SKM-1 treated with dmso at 0.1 percent for 144 hours (cell line): ENCODE data around the gene DRC3.
"Not testable (repeated sequence)": the region's sequence is repeated elsewhere in the genome, so short reads cannot be mapped to it uniquely, and the experiment has no call there.

Source experiments
- DNase-seq: peaks from one replicate; lab custom pipeline; 2025; ENCODE audit not compliant: unreplicated experiment; lab: John Stamatoyannopoulos, UW

DRC3 gene, protein sequence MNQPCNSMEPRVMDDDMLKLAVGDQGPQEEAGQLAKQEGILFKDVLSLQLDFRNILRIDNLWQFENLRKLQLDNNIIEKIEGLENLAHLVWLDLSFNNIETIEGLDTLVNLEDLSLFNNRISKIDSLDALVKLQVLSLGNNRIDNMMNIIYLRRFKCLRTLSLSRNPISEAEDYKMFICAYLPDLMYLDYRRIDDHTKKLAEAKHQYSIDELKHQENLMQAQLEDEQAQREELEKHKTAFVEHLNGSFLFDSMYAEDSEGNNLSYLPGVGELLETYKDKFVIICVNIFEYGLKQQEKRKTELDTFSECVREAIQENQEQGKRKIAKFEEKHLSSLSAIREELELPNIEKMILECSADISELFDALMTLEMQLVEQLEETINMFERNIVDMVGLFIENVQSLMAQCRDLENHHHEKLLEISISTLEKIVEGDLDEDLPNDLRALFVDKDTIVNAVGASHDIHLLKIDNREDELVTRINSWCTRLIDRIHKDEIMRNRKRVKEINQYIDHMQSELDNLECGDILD

DNA sequence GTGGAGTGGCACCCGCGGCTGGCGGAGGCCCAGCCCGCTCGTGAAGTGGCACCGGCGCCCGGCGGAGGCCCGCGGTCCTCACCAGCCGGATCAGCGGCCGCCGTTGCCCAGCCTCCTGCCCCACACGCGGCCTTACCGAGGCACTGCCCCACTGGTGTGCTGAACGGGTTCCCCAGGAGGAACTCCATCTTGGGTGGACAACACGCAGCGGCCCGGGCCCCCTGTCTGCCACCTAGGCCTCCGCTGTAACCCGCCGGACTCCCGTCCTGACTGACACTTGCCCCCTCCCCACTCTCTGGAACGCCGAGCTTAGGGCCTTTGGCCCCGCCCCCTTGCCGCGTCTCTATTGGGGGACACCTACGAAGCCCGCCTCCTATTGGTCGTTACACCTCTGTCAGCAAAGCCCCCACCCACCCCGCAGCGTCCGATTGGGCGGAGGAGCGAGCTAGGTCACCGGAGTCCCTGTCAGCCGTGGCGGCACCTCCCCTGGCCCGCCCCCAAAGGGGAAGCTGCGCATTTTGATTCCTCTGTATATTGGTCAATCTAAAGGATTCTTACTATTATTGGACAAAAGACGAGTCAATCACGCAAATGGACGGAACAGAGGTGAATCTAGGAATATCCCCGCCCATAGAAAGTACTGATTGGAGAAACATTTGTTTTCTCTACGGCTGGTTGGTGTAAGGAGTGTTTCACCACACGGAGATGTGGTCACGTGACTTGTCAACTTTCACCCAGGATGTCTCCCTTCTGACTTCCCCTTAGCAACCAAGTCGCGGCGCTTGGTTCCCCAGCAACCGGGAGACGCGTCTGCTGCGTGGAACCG lies at the start of gene DRC3, which contains the start of gene TOM1L2:
Gene DRC3, plus strand, starts transcription at position 737 of the 826 bp plus-strand sequence. CDS start 4,737 bp downstream, outside the sequence.
Gene TOM1L2, minus strand, starts transcription at position 275 of the 826 bp plus-strand sequence. Its CDS starts 87 bp downstream, at position 188.
- peak; percentile 100 for DNase-seq

DNA sequence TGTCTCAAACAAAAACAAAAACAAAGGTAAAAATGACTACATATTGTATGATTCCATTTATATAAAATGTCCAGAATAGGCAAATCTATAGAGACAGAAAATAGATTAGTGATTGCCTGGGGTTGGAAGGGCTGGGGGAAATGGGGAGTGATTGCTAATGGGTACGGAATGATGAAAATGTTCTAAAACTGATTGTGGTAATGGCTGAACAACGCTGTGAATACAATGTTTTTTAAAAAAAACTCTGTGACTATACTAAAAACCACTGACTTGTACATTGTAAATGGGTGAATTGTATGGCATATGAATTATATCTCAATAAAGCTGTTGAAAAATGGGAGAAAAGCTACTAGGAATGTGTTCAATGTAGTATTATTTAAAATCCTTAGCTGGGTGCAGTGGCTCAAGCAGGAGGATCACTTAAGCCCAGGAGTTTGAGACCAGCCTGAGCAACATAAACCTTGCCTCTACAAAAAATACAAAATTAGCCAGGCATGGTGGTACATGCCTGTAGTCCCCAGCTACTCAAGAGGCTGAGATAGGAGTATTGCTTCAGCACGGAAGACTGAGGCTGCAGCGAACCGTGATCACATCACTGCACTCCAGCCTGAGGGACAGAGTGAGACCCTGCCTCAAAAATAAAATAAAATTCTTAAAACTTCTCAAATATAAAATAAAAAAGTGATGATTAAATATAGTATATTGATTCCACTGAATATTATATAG lies 48.4 kb upstream of the DRC3 start:
- DNase-seq, result no peak

DNA sequence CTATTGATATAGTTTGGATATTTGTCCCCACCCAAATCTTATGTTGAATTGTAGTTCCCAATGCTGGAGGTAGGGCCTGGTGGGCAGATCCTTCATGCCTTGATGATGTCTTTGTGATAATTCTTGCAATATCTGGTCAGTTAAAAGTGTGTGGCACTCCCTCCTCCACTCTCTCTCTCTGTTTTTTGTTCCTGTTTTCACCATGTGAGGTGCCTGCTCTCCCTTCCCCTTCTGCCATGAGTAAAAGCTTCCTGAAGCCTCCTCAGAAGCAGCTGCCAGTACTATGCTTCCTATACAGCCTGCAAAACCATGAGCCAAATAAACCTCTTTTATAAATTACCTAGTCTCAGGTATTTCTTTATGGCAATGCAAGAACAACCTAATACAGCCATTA lies 47.8 kb upstream of the DRC3 start:
- DNase-seq, result peak; percentile 59

DNA sequence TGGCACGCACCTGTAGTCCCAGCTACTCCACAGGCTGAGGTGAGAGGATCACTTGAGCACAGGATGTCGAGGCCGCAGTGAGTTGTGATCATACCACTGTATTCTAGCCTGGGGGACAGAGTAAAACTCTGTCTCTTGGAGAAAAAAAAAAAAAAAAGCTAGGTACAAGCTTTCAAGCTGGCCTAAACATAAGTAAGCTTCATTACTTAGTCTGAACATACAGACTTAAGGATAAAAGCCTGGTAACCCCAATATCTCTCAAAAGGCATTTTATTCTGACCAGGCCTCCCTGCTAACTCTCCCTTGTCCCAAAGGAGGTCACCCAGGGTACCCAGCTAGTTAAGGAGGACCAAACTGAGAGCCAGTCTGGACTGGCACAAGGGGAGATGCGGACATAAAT lies 46.6 kb upstream of the DRC3 start:
- DNase-seq, result no peak

DNA sequence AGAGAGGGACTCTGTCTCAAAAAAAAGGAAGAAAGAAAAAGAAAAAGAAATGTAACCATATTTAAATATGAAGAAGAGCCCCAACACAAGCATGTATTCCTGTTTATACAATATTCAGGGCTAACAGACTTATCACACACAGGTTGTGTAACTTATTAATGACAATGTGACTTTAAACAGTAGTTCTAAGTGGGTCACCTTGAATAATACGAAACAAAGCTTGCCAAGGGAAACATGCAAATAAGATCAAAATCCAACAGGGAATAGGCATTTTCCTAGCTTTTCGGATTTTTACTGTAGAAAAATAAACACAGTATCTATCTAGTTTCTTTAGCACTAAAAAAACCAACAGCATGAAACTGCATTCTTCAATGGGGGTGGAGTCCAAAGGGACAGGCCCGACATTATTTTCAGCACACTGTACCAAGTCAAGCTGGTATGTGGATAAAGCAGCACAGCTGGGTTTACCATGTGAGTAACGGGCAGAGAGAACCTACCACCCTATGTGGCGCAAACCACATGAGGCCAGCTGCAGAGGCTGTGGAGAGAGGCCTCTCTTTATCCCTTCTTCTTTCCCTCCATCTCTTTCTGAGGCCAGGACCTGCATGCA lies 45.7 kb upstream of the DRC3 start:
- DNase-seq, result no peak

DNA sequence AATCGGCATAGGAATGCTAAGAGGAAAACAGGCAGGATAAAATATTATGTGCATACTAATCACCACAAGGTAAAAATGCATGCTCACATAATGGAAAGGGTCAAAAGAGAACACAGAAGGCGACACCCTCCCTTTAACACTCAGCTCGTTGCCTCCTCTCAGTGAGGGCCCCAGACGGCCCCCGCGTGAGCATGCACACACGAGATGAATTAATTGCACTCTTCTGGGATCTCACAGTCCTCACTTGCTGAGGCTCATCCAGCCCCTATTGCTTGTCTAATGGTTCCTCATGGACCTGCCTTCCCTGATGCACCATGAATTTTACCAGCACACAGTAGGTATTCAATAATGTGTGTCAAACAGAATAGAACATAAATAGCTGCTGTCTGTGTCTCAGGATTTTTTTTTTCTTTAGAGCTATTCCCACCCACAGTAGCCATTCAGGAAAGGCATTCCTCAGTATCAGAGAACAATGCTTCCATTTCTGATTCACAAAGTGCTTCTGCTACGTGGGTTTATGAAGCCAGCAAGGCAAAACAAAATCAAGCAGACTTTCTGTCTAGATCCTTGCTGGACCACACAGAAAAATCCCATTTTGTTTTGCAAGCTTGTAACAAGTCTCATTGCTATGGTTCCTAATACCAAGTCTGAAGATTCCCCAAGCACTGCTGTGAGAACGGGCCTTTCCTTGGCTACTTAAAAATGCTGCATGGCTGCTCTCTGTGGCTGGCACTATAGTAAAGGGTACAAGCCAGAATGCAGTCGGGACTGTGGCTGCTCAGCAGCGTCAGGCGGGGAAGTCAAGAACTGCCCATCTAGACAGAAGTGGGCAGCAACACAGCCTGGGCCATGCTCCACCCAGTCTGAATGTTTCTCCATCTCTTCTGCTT lies 44.0 kb upstream of the DRC3 start:
- no peak for DNase-seq

DNA sequence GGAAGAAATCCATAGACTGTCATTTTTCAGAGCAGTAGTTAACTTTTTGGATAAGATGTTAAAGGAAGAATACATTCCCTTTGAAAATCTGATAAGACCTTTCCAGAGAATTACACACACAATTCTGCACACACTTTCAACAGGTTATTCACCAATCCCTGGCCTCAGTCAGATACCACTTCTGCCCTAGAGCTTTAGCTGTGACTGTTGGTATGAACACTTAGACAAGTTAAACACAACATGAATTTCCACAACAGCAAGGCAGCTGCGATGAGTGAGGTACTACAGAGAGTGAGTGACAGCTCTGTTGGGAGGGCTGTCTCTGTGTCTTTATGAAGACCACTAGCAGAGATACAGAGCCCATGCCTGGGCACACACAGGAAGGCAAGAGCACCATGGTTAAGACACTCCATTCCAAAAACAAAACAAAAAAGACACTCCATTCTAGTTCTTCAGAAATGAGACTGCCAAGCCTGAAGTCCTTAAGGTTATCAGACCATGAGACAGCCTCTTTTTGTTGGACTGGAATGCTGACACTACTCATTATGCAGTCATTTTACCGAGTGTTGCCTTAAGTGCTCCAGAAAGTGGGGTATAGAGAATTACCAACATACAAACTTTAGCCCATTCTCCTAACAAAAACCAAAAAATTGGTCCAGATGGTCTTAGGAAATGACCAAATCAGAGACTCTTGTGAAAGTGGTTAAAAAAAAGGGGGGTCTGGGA lies 42.8 kb upstream of the DRC3 start:
- DNase-seq, result no peak

DNA sequence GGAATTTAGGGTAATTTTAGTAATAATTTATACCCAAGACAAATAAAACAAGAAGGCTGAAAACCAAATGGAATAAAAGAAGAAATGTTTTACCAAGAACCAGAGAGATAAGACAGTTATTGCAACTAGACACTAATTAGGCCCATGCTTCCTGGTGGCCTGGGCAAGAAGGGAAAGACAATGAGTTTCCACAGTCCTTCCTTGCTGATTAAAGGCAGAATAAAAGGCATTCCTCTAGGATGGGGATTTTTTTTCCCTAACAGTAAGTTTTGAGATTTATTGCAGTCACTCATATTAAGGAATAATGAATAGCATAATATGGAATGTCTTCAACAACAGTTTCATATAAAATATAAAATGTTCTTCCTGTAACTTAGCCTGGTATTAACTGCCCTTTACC lies 42.0 kb upstream of the DRC3 start:
- DNase-seq, result no peak

DNA sequence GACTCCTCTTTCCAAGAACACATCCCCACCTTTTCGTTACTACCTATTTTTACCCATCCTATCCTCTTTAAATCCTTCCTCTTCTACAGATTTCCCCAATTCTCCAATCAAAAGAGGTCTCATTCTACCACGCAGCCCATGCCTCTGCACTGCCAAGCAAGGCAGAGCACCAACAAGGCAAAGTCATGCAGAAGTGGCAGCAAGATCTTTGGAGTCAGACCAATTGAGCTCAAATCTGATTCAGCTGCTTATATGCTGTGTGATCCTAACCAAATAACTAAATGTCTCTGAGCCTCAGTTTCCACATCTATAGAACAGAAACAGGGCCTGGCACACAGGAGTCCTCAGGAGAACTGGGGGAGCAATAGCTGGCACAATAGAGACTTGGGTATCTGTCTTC lies 41.5 kb upstream of the DRC3 start:
- no peak for DNase-seq

DNA sequence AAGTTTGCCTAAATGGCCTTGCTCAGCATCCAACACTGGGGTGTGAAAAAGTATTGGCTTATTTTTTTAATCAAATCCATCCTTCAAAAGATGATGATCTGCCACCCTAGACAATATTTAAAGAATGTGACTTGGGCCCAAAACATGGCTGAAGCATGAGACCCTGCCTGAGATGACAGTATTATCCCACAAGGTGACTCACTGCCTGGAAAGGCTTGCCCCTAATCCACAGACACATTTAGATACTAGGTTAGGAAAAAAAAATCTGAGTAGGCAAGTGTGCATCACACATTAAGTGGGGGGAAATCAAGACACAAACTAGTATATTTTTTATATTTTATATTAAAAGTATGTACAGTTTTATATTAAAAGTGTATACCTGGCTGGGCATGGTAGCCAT lies 38.9 kb upstream of the DRC3 start:
- no peak for DNase-seq

DNA sequence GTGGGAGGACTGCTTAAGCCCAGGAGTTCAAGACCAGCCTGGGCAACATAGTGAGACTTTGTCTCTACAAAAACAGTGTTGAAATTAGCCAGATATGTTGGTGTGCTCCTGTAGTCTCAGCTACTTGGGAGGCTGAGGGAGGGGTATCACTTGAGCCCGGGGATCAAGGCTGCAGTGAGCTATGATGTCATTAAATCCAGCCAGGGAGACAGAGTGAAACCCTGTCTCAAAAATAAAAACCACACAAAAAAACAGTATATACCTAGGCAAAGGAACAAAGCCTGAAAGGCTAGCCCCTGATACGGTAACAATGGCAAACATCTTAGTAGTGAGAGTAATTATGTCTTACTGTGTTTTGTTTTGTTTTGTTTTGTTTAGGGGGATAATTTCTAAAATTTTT lies 38.4 kb upstream of the DRC3 start:
- no peak for DNase-seq

DNA sequence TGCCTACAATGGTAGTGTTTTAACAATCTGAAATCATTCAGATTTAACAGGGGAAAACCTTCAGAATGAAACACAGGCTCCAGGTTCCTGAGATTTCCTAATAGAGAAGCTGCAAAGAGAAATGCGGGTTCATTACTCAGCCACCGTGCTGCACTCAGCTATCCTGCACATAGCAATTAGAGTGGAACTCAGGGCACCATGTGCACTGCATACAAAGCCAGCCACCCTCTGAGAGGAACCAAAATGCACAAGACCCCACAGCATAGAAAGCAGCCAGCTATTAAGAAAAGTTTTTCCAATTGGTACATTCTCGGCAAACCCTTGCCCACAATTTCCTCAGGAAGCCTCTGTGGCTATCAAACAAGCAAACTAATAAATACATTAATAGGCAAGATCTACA lies 37.9 kb upstream of the DRC3 start:
- DNase-seq, result no peak

DNA sequence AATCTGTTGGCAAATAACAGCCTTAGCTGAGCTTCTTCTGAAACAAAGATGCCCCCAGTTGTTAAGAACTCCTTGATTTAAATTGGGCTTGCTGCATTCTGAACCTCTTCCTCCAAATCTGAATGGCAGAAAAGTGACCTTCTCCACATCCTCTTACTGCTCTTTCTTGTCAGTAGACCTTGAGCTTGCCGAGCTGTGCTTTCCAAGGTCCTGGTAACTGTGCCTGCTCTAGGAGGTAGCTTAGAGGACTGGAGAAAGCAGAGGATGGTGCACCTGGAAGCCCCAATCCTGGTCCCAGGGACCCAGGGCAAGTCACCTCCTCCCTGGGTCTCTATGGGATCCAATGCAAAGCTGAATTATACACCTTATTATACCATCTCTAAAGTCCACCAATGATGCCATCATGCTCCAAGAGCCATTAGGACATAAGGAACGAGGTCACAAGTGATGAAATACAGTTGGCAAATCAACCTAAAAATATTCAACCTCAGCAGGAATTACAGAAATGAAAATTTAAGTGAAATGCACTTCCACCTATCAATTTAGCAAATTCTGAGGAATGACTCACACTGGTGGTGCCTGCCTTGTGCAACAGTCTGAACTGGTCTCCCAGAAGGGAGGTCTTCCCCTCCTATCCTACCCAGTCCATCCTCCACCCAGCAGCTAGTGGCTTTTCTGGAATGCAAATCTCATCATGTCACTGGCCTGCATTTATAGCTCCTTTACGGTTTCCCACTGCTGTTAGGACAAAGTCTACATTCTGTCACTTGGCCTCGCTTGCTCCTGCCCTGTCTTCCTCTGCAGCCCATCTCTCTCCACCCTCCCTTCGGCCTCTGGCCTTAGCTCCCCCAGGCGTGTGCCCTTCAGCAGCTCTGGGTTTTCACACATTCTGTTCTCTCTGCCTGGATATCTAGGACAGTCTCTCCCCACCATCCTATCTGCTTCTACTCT lies 37.1 kb upstream of the DRC3 start:
- peak; percentile 34 for DNase-seq

DNA sequence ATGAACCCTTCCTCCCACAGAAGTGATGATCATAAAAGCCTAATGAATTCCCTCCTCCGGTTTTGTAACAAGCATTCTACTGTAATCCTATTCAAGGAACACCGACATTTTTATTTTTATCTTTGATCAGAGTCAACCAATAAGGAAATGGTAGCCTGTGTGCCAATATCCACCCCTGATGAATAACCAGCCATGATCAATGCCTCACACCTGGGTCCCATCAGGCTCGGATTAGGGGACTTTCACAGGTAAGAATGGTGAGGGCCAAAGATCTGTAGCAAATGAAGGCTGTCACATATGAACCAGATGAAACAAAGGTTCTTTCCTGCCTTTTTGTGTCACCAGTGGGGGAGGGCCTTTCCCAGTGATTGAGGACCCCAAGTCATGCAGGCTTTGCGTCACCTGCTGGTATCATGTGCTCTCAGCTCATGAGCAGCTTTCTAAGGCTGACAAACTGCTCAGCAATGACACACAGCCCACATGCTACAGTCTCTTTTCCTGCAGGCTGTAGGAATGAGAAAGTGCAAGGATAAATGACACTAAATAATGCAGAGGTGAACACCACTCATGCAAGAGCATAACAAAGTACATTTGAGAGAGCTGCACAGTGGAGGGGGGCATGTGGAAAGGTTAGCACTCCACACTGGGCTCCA lies 35.3 kb upstream of the DRC3 start:
- no peak for DNase-seq

DNA sequence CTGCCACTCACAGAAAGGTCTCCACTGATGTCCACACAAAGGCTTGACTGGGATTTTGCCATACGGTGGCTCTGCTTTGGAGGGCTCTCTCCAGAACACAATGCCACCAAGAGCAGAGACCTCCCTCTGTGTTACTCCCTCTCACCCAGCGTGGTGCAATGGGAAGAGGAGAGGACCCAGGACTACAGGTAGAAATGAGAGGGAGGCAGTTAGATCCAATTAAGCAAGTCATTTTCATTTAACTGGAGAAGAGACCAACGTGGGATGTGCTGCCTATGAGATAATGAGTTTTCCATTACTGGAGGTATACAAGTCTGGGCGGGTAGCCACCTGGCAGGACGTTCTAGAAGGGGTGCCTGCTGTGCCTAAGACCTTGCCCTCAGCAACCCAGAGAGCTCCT lies 34.7 kb upstream of the DRC3 start:
- no peak for DNase-seq

DNA sequence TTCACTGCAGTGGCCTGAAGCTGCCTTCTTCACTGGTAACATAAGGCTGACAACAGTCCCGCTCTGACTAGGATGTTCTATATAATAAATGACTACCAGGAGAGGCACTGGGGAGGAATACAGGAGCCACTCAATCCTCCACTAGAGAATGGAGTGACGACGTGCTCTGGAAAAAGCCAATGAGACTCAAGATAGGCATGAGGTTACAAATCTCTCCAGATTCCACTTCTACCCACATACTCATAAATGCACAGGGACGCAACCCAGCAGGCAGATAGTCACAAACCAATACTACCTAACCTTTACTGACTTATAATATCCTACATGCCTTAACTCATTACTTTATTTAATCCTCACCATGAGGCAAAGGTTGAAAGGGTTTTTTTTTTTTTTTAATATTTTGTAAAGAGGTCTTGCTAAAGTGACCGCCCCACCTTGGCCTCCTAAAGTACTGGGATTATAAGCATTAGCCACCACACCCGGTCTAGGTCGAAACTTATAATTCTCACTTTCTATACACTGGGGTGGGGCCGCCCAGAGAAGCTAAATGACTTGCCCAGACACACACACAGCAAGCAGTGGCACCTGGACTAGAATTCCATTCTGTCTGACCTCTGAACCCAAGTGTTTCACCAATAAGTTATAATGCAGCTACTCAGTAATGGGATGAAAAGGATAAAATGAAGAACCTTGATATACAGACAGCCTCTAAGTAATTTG lies 34.1 kb upstream of the DRC3 start:
- no peak for DNase-seq

DNA sequence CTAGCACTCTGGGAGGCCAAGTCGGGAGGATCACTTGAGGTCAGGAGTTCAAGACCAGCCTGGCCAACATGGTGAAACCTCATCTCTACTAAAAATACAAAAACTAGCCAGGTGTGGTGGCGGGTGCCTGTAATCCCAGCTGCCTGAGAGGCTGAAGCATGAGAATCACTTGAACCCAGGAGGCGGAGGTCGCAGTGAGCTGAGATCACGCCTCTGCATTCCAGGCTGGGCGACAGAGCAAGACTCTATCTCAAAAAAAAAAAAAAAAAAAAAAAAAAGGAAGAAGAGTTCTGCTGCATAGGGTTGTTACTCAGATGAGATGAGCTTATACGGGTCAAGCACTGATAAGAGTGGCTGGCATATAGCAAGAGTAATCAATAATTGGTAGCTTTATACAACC lies 32.7 kb upstream of the DRC3 start:
- DNase-seq, result not testable (repeated sequence)
